ENCODE data around the gene SMAD2.

GRCh38 chr18:47912343-47912742, 18.1 kb downstream of the SMAD2 start:
- TF ChIP-seq CTCF (IDR thresholded peaks at IDR 0.05), result no peak
- TF ChIP-seq POLR2A (IDR thresholded peaks at IDR 0.05; ENCODE audit: low read length), result no peak
- TF ChIP-seq USF2 (IDR thresholded peaks at IDR 0.05), result no peak
